GM23248 (cell line): Measurements from ENCODE around the gene ANGPTL4.

Experiments used
- EZH2 ChIP-seq: fragments of 200-600 bp; sonication (generic); IDR thresholded peaks from 2 replicates; pipeline ENCODE4 v1.6.1; 2018; ENCODE audit warnings: antibody characterized with exemption, mild to moderate bottlenecking; ENCODE audit not compliant: insufficient read depth, poor library complexity, severe bottlenecking
- EZH2phosphoT487 ChIP-seq: fragments of 200-600 bp; sonication (generic); IDR thresholded peaks from 2 replicates; pipeline ENCODE4 v1.6.1; 2018; ENCODE audit warnings: antibody characterized with exemption, moderate library complexity, mild to moderate bottlenecking, low read depth; ENCODE audit not compliant: insufficient read depth

- TF ChIP-seq EZH2phosphoT487 (no peak), EZH2 (no peak)
Measured at GRCh38 chr19:8366121-8366581, 2.2 kb downstream of the ANGPTL4 start.
